Calu3 (cell line): ENCODE measurements around the gene SNTG2. TPM values are rescaled to one million over a fixed set of nuclear protein-coding genes. Genes with fewer than 3 reads are reported as not detected.

Source experiments
- BruUV-seq: library from RNA; stranded (reverse); fragments of 400-500 nt; replicated peaks from 2 replicates; lab custom pipeline; 2021; lab: Mats Ljungman, UMichigan
- CTCF ChIA-PET: fragments of 300-600 bp; sonication (Branson Sonifier 250); formaldehyde crosslinking; loops from one replicate; lab custom pipeline; 2022; ENCODE audit warnings: antibody characterized with exemption; lab: Charles Lee
- DNase-seq: peaks from one replicate; pipeline ENCODE4 v3.0.0; 2022
- H3K27ac Mint-ChIP-seq: one replicate; pipeline ENCODE4 v1.8.0; 2022; ENCODE audit warnings: mixed read lengths; ENCODE audit not compliant: unreplicated experiment
- H3K27me3 Mint-ChIP-seq: one replicate; pipeline ENCODE4 v1.8.0; 2022; ENCODE audit warnings: mixed read lengths; ENCODE audit not compliant: unreplicated experiment
- H3K36me3 Mint-ChIP-seq: one replicate; pipeline ENCODE4 v1.8.0; 2022; ENCODE audit warnings: mild to moderate bottlenecking, moderate library complexity, mixed read lengths; ENCODE audit not compliant: insufficient read depth, unreplicated experiment
- H3K4me1 Mint-ChIP-seq: one replicate; pipeline ENCODE4 v1.8.0; 2022; ENCODE audit warnings: mild to moderate bottlenecking, low read depth, mixed read lengths; ENCODE audit not compliant: unreplicated experiment
- H3K4me3 Mint-ChIP-seq: one replicate; pipeline ENCODE4 v1.8.0; 2022; ENCODE audit warnings: mild to moderate bottlenecking, low read depth, moderate library complexity, mixed read lengths; ENCODE audit not compliant: unreplicated experiment
- H3K9me3 Mint-ChIP-seq: one replicate; pipeline ENCODE4 v1.8.0; 2022; ENCODE audit warnings: low read depth, mixed read lengths; ENCODE audit not compliant: unreplicated experiment
- CTCF ChIP-seq: fragments of 200-600 bp; IDR thresholded peaks from one replicate; pipeline ENCODE4 v1.8.0; 2022; ENCODE audit warnings: antibody characterized with exemption; ENCODE audit not compliant: unreplicated experiment
- intact Hi-C: fragments of 100-400 bp; cut with micrococcal nuclease; formaldehyde crosslinking; loops from one replicate; pipeline ENCODE4 v1.10.0; 2022; ENCODE audit not compliant: unreplicated experiment
- total RNA-seq: library from RNA; stranded (reverse); gene quantifications from 2 replicates; pipeline ENCODE4 v1.2.3, GENCODE V29; 2022

Gene SNTG2
- total RNA-seq, 1 experiment from 2014 or later = not detected

GRCh38 chr2:1319393-1319792 lies 368.7 kb downstream of the SNTG2 start:
- no peak for TF ChIP-seq CTCF
- no peak overlapping the region for H3K27ac Mint-ChIP-seq
- intact Hi-C loops = no loop called here
- no TSS peak for BruUV-seq
- CTCF ChIA-PET = no interaction called here
- H3K27me3 Mint-ChIP-seq = no peaks in the 10 kb centered on the region
- no peaks in the 10 kb centered on the region for H3K4me1 Mint-ChIP-seq
- H3K4me3 Mint-ChIP-seq = no peak overlapping the region
- H3K9me3 Mint-ChIP-seq = peaks cover 19% of the 10 kb centered on the region
- DNase-seq = no peak
- no peaks in the 10 kb centered on the region for H3K36me3 Mint-ChIP-seq

GRCh38 chr2:1321321-1321720 lies 370.7 kb downstream of the SNTG2 start:
- intact Hi-C loops = no loop called here
- CTCF ChIA-PET = no interaction called here

GRCh38 chr2:1324884-1325283 lies 374.2 kb downstream of the SNTG2 start:
- CTCF ChIA-PET = no interaction called here
- Mint-ChIP-seq H3K9me3 (peaks cover 7% of the 10 kb centered on the region), H3K4me1 (no peaks in the 10 kb centered on the region), H3K27me3 (no peaks in the 10 kb centered on the region), H3K4me3 (no peak overlapping the region), H3K27ac (no peak overlapping the region), H3K36me3 (no peaks in the 10 kb centered on the region)
- intact Hi-C loops = no loop called here
- TF ChIP-seq CTCF = no peak
- DNase-seq = no peak
- no TSS peak for BruUV-seq

More at GRCh38 chr2:1321321-1321720, 370.7 kb downstream of the SNTG2 start:
- TF ChIP-seq CTCF = no peak
- H3K27ac Mint-ChIP-seq = no peak overlapping the region
- no peaks in the 10 kb centered on the region for H3K36me3 Mint-ChIP-seq
- no peak for DNase-seq
- H3K9me3 Mint-ChIP-seq = peaks cover 12% of the 10 kb centered on the region
- no peaks in the 10 kb centered on the region for H3K4me1 Mint-ChIP-seq
- H3K27me3 Mint-ChIP-seq = no peaks in the 10 kb centered on the region
- no peak overlapping the region for H3K4me3 Mint-ChIP-seq
- no TSS peak for BruUV-seq

GRCh38 chr2:1328684-1329083 lies 378.0 kb downstream of the SNTG2 start:
- Mint-ChIP-seq H3K36me3 (no peaks in the 10 kb centered on the region), H3K27ac (no peak overlapping the region), H3K4me1 (no peaks in the 10 kb centered on the region), H3K4me3 (no peak overlapping the region), H3K9me3 (peaks cover 10% of the 10 kb centered on the region), H3K27me3 (no peaks in the 10 kb centered on the region)
- CTCF ChIA-PET = no interaction called here
- no peak for TF ChIP-seq CTCF
- intact Hi-C loops = no loop called here
- BruUV-seq = no TSS peak
- DNase-seq = no peak
